Epithelial cell of proximal tubule (primary cell): ENCODE results near the gene ADCY9. TPM values are rescaled to one million over a fixed set of nuclear protein-coding genes. Genes with fewer than 3 reads are reported as not detected.

Experiments
- DNase-seq: peaks from one replicate; pipeline ENCODE4 v3.0.0-alpha.2; 2011; ENCODE audit warnings: low read depth
- H3K4me3 ChIP-seq: 2 replicates; pipeline ENCODE4 v1.5.1; 2011; ENCODE audit warnings: low read depth, mild to moderate bottlenecking, low read length
- total RNA-seq: library from RNA; depleted of rRNA; stranded (reverse); fragments of >200 nt; gene quantifications from 2 replicates; pipeline ENCODE4 v1.2.3, GENCODE V29; 2015
- TF ChIP-seq, protein P1 (sequence below): conservative IDR thresholded peaks from 2 replicates; pipeline ENCODE4 v1.5.1; 2012; ENCODE audit warnings: low read depth, mild to moderate bottlenecking, low read length

ADCY9 gene
- total RNA-seq, 1 donor from 2014 or later = 6.8 TPM

DNA sequence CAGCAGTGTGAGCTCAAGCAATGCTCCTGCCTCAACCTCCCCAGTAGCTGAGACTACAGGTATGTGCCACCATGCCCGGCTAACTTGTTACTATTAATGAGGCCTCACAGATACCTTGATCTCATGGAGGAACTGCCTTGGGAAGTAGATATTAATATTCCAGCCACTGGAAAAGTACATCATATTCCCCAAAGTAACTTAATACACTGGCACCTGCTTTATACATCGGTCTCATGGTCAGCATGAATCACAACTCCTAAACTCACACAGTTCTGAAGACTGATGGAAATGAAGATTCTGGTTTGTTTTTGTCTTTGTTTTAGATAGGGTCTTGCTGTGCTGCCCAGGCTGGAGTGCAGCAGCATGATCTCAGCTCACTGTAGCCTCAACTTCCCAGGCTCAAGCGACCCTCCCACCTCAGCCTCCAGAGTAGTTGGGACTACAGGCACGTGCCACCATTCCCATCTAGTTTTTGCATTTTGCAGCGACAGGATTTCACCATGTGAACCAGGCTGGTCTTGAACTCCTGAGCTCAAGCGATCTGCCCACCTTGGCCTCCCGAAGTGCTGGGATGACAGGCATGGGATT is 28.2 kb downstream of the ADCY9 start:
- TF ChIP-seq, protein P1, sequence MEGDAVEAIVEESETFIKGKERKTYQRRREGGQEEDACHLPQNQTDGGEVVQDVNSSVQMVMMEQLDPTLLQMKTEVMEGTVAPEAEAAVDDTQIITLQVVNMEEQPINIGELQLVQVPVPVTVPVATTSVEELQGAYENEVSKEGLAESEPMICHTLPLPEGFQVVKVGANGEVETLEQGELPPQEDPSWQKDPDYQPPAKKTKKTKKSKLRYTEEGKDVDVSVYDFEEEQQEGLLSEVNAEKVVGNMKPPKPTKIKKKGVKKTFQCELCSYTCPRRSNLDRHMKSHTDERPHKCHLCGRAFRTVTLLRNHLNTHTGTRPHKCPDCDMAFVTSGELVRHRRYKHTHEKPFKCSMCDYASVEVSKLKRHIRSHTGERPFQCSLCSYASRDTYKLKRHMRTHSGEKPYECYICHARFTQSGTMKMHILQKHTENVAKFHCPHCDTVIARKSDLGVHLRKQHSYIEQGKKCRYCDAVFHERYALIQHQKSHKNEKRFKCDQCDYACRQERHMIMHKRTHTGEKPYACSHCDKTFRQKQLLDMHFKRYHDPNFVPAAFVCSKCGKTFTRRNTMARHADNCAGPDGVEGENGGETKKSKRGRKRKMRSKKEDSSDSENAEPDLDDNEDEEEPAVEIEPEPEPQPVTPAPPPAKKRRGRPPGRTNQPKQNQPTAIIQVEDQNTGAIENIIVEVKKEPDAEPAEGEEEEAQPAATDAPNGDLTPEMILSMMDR = no peak
- no peak overlapping the region for H3K4me3 ChIP-seq
- DNase-seq = no peak

DNA sequence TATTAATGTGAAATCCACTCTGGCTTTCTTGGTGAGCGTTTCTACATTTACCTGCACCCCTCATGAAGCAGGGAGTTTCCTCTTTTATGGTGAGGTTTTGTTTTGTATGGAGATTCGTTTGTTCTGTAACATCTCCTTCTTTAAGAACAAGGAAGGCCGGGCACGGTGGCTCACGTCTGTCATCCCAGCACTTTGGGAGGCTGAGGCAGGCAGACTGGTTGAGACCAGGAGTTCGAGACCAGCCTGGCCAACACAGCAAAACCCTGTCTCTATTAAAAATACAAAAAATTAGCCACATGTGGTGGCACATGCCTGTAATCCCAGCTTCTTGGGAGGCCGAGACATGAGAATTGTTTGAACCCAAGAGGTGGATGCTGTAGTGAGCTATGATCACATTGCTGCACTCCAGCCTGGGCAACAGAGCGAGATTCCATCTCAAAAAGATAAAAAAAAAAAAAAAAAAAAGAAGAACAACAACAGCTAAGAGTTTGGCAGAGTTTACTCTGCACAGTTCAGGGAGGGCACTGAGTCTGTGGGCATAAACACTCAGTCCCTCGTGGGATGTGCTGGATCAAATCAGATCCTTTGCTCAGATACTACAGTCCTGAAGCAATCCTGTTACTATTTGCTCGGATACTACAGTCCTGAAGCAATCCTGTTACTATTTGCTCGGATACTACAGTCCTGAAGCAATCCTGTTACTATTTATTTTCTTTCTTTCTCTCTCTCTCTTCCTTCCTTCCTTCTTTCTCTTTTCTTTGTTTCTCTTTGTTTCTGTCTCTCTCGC is 28.9 kb downstream of the ADCY9 start:
- DNase-seq = no peak
- no peak overlapping the region for H3K4me3 ChIP-seq
- TF ChIP-seq, protein P1 = no peak

DNA sequence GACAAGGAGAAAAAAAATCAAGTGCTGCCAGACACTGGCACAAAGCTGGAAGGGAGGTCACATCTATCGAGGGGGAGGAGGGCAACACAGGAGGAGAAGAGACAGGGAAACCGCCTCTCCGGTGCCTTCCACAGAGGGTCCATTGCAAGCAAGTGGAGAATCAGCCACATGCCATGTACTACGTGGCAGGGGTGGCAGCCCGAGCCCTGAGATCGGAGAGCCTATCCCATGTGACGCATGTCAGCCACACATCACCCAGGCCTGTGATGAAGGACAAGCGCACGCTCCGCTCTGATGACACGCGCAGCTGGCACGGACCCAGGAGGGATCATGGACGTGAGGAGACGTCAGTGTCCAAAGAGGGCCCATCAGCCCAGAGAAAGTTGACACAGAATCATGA is 30.1 kb downstream of the ADCY9 start:
- no peak overlapping the region for H3K4me3 ChIP-seq
- TF ChIP-seq, protein P1 = no peak
- DNase-seq = no peak

DNA sequence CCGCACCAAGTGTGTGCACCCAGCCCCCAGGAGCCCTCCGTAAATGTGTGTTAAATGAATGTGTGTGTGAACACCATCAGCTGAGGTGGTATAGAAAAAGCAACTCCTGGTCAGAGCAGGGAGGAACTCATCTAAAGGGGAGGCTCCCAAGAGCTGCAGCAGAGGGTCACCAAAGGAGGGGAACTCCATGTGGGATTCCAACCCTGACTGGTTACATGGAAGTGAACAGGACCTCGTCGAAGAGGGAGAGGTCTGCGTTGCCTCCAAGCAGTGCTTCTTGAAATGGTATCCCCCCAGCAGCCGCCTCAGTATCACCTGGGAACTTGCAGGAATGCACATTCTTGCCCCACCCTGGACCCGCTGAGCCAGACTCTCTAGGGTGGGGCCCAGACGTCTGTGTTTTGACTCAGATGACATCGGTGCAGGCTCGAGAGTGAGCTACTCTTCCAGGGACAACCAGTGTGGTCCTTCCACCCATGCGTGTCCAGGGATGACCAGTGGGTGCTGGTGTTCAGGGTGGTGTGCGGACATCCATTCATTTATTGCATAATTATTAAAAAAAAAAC is 30.8 kb downstream of the ADCY9 start:
- no peak for DNase-seq
- TF ChIP-seq, protein P1 = no peak
- no peak overlapping the region for H3K4me3 ChIP-seq

DNA sequence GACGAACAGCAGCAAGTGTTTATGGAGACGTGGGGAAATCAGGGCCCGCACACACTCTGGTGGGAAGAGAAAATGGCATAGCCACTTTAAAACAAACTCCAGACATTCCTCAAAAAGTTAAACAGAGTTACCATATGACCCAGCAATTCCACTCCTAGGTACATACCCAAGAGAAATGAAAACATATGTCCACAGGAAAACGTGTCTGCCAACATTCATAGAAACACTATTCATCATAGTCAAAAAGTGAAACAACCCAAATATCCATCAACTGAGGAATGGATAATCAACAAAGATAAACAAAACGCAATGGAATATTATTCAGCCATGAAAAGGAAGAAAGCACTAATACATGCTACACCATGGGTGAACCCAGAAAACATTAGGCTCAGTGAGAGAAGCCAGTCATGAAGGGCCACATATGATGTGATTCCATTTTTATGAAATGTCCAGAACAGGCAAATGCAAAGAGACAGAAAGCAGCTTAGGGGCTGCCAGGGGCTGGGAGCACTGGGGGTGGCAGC is 32.8 kb downstream of the ADCY9 start:
- TF ChIP-seq, protein P1 = no peak
- H3K4me3 ChIP-seq = no peak overlapping the region
- DNase-seq = no peak

GRCh38 chr16:4082474-4083044 is 33.7 kb downstream of the ADCY9 start:
- no peak for DNase-seq
- H3K4me3 ChIP-seq = no peak overlapping the region
- TF ChIP-seq, protein P1 = no peak
